GM18858 (cell line): Measurements from ENCODE around the gene NTMT1.

ENCODE experiments used
- ATAC-seq: cut with Tn5 transposase; IDR thresholded peaks from one replicate; pipeline ENCODE4 v1.9.1; 2021; ENCODE audit not compliant: unreplicated experiment

The NTMT1 gene

GRCh38 chr9:129673602-129674001, 47.6 kb downstream of the NTMT1 start:
- no peak for ATAC-seq

- no peak for ATAC-seq
Measured at GRCh38 chr9:129674229-129674628, 48.3 kb downstream of the NTMT1 start.

GRCh38 chr9:129675620-129676019, 49.7 kb downstream of the NTMT1 start:
- no peak for ATAC-seq

GRCh38 chr9:129676287-129676686, 50.3 kb downstream of the NTMT1 start:
- no peak for ATAC-seq

GRCh38 chr9:129676975-129677374, 51.0 kb downstream of the NTMT1 start:
- no peak for ATAC-seq

GRCh38 chr9:129677456-129677855, 51.5 kb downstream of the NTMT1 start:
- ATAC-seq = no peak

- ATAC-seq = no peak
Measured at GRCh38 chr9:129678844-129679243, 52.9 kb downstream of the NTMT1 start.

GRCh38 chr9:129679537-129679936, 53.6 kb downstream of the NTMT1 start:
- no peak for ATAC-seq

- no peak for ATAC-seq
Measured at GRCh38 chr9:129681924-129682323, 56.0 kb downstream of the NTMT1 start.

DNA sequence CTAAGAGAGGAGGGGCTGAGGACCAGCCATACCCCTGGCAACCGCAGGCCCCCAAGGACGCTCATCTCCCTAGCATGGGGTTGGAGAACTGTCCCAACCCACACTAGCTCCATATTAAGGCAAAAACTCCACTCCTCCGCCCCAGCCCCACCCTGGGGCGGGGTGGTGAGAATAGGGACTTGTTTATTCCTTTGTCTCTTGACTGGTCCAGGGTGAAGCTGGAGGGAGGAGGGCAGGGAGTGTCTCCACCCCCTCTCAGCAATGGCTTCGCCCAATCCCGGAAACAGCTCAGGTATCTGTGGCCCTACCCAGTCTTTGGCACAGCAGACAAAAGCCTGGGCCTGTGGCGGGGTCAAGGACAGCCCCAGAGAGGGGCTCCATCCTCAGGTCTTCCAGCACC, 56.4 kb downstream of the NTMT1 start:
- ATAC-seq = no peak

DNA sequence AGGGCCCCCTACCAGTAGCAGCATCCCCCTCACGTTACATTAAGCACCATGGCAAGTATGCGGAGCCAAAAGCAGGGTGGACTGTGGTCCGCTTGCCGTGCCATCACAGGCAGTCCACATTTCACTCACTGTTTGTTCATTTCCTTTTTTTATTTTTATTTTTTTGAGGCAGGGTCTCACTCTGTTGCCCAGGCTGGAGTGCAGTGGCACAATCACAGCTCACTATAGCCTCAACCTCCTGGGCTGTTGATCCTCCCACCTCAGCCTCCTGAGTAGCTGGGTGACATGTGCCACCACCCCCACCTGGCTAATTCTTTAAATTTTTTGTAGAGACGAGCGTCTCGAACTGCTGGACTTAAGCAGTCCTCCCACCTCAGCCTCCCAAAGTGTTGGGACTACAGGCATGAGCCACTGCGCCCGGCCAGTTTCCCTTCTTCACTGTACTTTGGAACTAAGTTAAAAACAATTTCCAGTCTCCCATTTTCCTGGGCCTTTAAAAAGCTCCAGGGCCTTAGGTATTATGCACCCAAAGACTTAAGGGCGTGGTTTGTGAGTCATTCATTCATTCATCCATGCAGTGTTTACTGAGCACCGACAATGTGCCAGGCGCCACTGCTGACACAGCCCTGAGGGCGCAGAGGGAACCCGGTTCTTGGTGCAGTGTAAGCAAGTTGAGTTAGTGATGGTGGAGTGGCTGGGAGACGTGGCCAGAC, 59.4 kb downstream of the NTMT1 start:
- ATAC-seq = no peak
